Activated T-cell treated with anti-CD3 and anti-CD28 coated beads, Interleukin-2, amount 50 U/mL, for 1 hour (primary cell): ENCODE results near the gene PLEKHG5.

Experiments used
- DNase-seq: peaks from one replicate; pipeline ENCODE4 v3.0.0-alpha.2; 2020

The PLEKHG5 gene

GRCh38 chr1:6509919-6510291, 18.4 kb upstream of the PLEKHG5 start:
- DNase-seq = no peak

- no peak for DNase-seq
Measured at GRCh38 chr1:6509220-6509918, 17.9 kb upstream of the PLEKHG5 start.

DNA sequence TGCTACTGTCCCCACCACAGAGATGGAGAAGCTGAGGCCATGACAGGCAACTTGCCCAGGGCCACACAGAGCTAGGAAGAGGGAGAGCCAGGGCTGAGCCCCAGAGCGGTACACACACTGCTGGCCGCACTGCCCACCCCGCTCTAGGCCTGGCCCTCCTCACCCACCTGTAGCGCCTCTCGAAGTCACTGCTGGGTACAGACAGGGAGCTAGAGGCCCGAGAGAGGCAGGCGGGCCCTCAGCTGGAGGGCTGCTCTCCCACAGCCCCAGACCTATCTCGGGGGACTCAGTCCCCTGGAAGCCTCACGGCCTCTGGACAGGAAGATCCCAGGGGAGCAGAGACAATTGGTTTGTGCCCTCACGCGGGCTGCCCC, 17.3 kb upstream of the PLEKHG5 start:
- no peak for DNase-seq

GRCh38 chr1:6508154-6508815, 16.8 kb upstream of the PLEKHG5 start:
- DNase-seq = no peak

- no peak for DNase-seq
Measured at GRCh38 chr1:6507461-6507911, 16.0 kb upstream of the PLEKHG5 start.

DNA sequence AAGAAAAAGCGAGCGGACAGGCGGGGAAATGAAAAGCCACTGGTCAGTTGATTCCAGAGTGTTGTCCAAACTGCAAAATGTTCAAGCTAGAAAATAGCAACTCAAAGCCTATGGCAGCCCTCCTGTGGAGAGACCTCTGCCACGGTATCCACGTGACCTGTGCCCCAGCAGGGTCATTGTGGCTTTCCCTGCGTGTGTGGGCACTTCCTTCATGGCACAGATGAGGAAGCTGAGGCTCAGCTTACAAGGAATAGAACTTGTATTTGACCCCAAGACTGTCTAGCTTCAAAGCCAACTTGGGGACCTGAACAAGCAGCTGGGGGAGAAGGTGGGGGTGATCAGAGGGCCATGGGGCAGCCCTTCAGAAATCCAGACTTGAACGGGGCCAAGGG, 15.6 kb upstream of the PLEKHG5 start:
- no peak for DNase-seq

GRCh38 chr1:6506210-6507036, 15.0 kb upstream of the PLEKHG5 start:
- no peak for DNase-seq

GRCh38 chr1:6505367-6506209, 14.1 kb upstream of the PLEKHG5 start:
- DNase-seq = no peak

- no peak for DNase-seq
Measured at GRCh38 chr1:6504887-6505286, 13.4 kb upstream of the PLEKHG5 start.

GRCh38 chr1:6503884-6504602, 12.6 kb upstream of the PLEKHG5 start:
- DNase-seq = no peak

GRCh38 chr1:6502000-6502891, 10.8 kb upstream of the PLEKHG5 start:
- no peak for DNase-seq

DNA sequence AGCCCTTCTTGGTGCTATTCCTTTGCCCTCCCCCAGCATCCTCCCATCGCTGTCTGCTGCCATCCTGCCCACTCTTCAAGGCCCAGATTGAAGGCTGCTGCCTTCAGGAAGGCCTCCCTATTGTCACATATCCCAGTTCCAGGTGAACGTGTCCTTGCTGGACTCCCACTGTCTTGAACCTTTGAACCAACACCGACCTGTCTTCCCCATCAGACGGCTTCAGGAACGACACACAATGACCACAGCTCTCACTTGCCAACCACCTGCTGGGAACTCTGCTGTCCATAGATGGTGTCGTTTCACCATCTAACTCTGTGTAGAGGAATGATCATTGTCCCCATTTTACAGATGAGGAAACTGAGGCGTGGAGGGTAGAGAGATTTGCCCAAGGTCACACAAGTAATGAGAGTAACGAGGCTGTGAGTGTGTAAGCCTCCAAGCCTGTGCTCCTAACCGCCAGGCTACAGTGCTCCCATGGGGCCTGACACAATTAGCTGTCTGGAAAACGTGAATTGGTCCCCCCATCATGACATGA, 9.9 kb upstream of the PLEKHG5 start:
- DNase-seq = no peak

DNA sequence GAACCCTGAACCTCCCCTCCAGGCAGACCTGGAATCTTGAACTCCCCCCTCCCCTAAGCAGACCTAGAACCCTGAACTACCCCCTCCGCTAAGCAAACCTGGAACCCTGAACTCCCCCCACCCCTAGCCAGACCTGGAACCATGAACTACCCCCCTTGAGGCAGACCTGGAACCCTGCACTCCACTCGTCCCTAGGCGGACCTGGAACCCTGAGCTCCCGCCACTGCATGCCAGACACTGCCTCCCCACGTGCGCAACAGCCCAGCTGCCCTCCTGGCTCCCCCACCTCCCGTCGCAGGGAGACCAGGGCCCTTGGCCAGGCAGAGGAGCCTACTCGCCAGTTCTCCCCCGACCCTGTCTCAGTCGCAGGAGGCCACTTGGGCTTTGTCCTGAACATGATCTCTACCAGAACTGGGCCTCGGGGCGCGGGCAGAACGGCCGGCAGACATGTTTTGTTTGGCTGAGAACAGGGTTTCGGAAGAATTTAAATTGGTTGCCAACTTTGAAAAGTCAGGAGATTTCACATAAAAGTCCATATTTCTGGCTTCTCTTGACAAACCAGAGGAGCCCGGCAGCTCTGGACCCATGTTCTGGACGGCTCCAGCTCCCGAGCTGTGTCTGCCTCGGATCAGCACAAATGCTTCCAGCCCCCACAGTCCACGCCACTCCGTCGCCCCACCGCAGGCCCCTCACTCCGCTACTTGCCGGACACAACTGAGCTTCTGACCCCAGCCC, 9.2 kb upstream of the PLEKHG5 start:
- DNase-seq = no peak

DNA sequence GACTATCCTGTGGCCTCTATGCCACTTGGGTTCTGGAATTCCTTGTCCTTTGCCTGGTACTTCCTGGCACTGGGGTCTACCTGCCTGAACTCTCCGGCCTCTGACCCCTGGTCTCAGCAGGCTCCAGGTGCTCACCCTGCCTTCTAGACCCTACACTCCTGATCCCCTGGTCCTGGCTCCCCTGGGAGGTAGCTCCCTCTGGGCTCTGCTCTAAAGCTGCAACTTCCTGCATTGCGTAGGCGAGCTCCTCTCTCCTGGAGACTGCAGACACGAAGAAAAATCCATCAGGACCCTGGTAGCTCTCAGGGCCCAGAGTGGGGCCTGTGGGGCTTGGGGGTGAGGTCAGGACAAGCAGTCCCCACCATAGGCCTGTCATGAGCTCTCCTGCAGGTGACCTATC, 7.8 kb upstream of the PLEKHG5 start:
- no peak for DNase-seq

DNA sequence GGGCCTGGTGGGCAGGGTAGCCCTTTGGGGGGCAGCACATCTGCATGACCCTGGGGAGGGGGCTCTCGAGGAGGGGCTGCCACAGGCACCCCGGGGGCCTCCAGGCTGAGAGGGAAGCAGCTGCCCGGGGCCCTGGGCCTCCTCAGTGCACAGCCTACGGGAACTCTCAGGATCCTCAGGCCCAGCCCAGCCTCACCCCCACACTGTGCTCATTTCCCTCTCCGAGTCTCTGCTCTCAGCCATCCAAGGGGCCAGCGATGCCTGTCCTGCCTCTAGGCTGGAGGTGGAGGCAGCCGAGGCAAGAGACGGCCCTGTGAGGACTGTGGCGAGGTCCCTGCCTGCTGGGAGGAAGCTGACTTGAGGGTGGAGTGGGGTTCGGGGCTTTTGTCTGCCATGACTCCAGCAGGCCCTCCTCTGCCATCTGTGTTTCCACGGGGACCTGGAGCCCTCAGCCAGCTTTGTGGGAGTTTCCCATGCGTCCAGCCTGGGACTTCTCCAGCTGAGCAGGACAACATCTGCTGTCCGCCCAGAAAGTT, 7.2 kb upstream of the PLEKHG5 start:
- no peak for DNase-seq

DNA sequence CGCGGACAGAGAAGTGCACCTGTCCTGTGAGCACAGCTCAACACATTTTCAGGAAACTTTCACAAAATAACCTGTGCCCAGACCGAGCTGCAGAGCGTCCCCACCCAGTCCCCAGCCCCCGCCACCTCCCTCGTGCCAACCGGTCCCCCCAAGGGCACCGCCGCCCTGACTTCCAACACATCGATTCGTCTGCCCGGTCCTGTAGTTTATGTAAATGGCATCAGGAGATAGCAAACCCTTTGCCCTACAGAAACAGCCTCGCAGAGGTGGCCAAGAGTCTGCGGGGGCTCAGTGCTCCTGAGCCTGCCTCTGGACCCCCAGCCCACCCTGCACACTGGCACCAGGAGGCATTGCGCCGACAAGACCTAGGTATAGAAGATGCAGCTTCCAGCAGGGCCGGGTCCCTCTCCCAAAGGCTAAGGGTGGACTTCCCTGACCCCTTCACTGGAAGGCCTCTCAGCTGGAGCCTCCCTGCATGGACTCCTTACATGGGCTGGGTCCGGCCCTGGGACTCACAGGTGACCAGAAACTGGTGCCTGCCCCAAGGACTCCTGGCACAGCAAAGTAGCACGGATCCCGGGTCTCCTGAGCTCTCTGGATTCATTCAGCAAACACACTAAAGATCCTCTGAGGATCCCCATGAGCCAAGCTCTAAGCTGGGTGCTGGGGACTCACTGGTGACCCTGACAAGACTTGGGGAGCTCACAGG, 6.6 kb upstream of the PLEKHG5 start:
- DNase-seq = no peak

DNA sequence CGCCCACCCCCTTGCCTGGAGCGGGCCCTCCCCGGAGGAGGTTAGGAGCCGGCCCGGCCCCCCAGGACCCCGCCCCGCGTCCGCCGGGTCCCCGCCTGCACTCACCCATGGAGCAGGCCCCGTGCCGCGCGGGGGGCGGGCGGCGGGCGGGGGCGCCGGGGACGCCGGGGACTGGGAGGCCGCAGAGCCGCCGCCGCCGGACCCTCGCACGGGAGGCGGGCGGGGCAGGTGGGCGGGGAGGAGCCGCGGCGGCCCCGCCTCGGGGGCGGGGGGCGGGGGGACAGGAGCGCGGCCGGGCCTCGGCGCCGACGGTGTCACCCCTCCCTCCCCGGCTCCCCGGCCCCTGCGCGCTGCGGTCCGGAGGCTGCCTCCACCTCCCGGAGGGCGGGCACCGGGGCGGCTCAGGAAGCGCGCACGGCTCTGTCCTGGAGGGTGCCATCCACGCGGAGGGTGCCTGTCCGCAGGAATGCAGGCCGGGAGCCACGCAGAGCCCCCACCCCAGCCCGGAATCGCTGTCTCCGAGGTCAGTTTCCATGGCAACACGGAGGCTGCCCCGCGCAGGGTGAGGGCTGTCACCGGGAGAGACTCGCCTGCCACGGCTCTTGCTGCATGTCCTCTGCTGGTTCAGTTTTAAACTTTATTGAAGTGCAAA, 5.9 kb upstream of the PLEKHG5 start:
- peak; percentile 62 for DNase-seq

GRCh38 chr1:6496890-6497214, 5.4 kb upstream of the PLEKHG5 start:
- DNase-seq = no peak

DNA sequence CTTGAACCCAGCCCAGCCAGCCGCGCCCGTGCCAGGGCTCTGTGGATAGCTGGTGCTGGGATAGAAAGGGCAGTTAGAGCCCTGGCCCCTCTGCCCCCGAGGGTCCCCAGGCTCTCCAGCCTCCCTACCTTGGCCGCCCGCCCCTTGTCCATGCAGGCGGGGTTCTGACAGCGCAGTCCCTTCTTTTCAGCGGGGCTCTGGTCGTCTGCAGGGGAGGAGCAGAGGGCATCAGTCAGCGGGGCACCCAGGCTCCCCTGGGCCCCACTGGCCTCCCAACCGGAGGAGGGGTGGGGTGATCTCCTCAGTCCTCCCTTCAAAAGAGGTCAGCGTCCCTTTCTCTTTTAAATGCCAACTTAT, 4.9 kb upstream of the PLEKHG5 start:
- no peak for DNase-seq
